ENCODE measurements around the gene ZNF777. TPM values are rescaled to one million over a fixed set of nuclear protein-coding genes. Genes with fewer than 3 reads are reported as not detected.

The ZNF777 gene
- polyA plus RNA-seq, 1 donor from 2014 or later, result 3.0 TPM

GRCh38 chr7:149467321-149467859 is 6.5 kb upstream of the ZNF777 start:
- peaks cover 3% of the 10 kb centered on the region for H3K27me3 Mint-ChIP-seq
- no peak overlapping the region for H3K4me3 Mint-ChIP-seq
- peaks cover 0 to 2% (median 0%) of the 10 kb centered on the region in 3 donors for H3K4me1 Mint-ChIP-seq
- peaks cover 0 to 5% (median 3%) of the 10 kb centered on the region in 3 donors for H3K9me3 Mint-ChIP-seq
- H3K36me3 Mint-ChIP-seq, result peaks cover 12% of the 10 kb centered on the region
- H3K27ac Mint-ChIP-seq, result no peak overlapping the region

GRCh38 chr7:149466364-149466763 is 5.5 kb upstream of the ZNF777 start:
- Mint-ChIP-seq H3K27me3 (peaks cover 3% of the 10 kb centered on the region), H3K4me1 (peaks cover under 1 to 8% (median 4%) of the 10 kb centered on the region in 3 donors), H3K27ac (no peak overlapping the region), H3K4me3 (no peak overlapping the region), H3K9me3 (peaks cover 0 to 5% (median 3%) of the 10 kb centered on the region in 3 donors), H3K36me3 (peaks cover 7% of the 10 kb centered on the region)

GRCh38 chr7:149463500-149464161 is 2.8 kb upstream of the ZNF777 start:
- no peak overlapping the region for H3K27ac Mint-ChIP-seq
- H3K36me3 Mint-ChIP-seq, result no peaks in the 10 kb centered on the region
- H3K4me1 Mint-ChIP-seq, result peaks cover 8 to 17% (median 13%) of the 10 kb centered on the region in 3 donors
- H3K27me3 Mint-ChIP-seq, result peaks cover 3% of the 10 kb centered on the region
- peaks cover 0 to 5% (median 3%) of the 10 kb centered on the region in 3 donors for H3K9me3 Mint-ChIP-seq
- peak overlapping the region in 1 of 4 donors; percentile 33 for H3K4me3 Mint-ChIP-seq

- H3K27ac Mint-ChIP-seq, result no peak overlapping the region
- peaks cover 0 to 5% (median 3%) of the 10 kb centered on the region in 3 donors for H3K9me3 Mint-ChIP-seq
- peak overlapping the region; percentile 50 to 94 (median 62) for H3K4me3 Mint-ChIP-seq
- no peaks in the 10 kb centered on the region for H3K36me3 Mint-ChIP-seq
- H3K4me1 Mint-ChIP-seq, result peaks cover 12 to 29% (median 24%) of the 10 kb centered on the region in 3 donors
- H3K27me3 Mint-ChIP-seq, result peaks cover 3% of the 10 kb centered on the region
These were observed 1.2 kb upstream of the ZNF777 start for GRCh38 chr7:149462101-149462520.

- Mint-ChIP-seq H3K27me3 (peaks cover 3% of the 10 kb centered on the region), H3K4me1 (peaks cover 15 to 34% (median 29%) of the 10 kb centered on the region in 3 donors), H3K4me3 (peak overlapping the region in 3 of 4 donors; percentile 27 to 94 (median 66)), H3K9me3 (no peaks in the 10 kb centered on the region), H3K36me3 (peaks cover 1% of the 10 kb centered on the region), H3K27ac (no peak overlapping the region)
These were observed 1.1 kb downstream of the ZNF777 start for GRCh38 chr7:149459540-149460452.

GRCh38 chr7:149459201-149459539 is 1.7 kb downstream of the ZNF777 start:
- H3K27ac Mint-ChIP-seq, result peak overlapping the region in 1 of 3 donors; percentile 76
- H3K9me3 Mint-ChIP-seq, result no peaks in the 10 kb centered on the region
- H3K4me3 Mint-ChIP-seq, result peak overlapping the region; percentile 78 to 90 (median 88)
- H3K4me1 Mint-ChIP-seq, result peaks cover 16 to 34% (median 29%) of the 10 kb centered on the region in 3 donors
- peaks cover 2% of the 10 kb centered on the region for H3K36me3 Mint-ChIP-seq
- H3K27me3 Mint-ChIP-seq, result no peaks in the 10 kb centered on the region

GRCh38 chr7:149458235-149458634 is 2.6 kb downstream of the ZNF777 start:
- Mint-ChIP-seq H3K27ac (peak overlapping the region in 1 of 3 donors; percentile 12), H3K36me3 (peaks cover 2% of the 10 kb centered on the region), H3K4me1 (peaks cover 16 to 34% (median 29%) of the 10 kb centered on the region in 3 donors), H3K9me3 (no peaks in the 10 kb centered on the region), H3K4me3 (peak overlapping the region; percentile 40 to 90 (median 70)), H3K27me3 (no peaks in the 10 kb centered on the region)

GRCh38 chr7:149457766-149458165 is 3.1 kb downstream of the ZNF777 start:
- Mint-ChIP-seq H3K4me1 (peaks cover 16 to 34% (median 31%) of the 10 kb centered on the region in 3 donors), H3K27me3 (no peaks in the 10 kb centered on the region), H3K27ac (peak overlapping the region in 2 of 3 donors; percentile 23 to 80), H3K36me3 (peaks cover 2% of the 10 kb centered on the region), H3K9me3 (no peaks in the 10 kb centered on the region), H3K4me3 (peak overlapping the region in 3 of 4 donors; percentile 32 to 90 (median 78))

- no peaks in the 10 kb centered on the region for H3K27me3 Mint-ChIP-seq
- H3K36me3 Mint-ChIP-seq, result peaks cover 2% of the 10 kb centered on the region
- H3K27ac Mint-ChIP-seq, result peak overlapping the region in 1 of 3 donors; percentile 80
- peak overlapping the region in 1 of 4 donors; percentile 90 for H3K4me3 Mint-ChIP-seq
- no peaks in the 10 kb centered on the region for H3K9me3 Mint-ChIP-seq
- H3K4me1 Mint-ChIP-seq, result peaks cover 16 to 30% (median 27%) of the 10 kb centered on the region in 3 donors
These were observed 4.1 kb downstream of the ZNF777 start for GRCh38 chr7:149456506-149457421.

- Mint-ChIP-seq H3K4me3 (no peak overlapping the region), H3K27ac (peak overlapping the region in 1 of 3 donors; percentile 94), H3K9me3 (no peaks in the 10 kb centered on the region), H3K4me1 (peaks cover 12 to 25% (median 22%) of the 10 kb centered on the region in 3 donors), H3K36me3 (peaks cover 2% of the 10 kb centered on the region), H3K27me3 (no peaks in the 10 kb centered on the region)
These were observed 5.5 kb downstream of the ZNF777 start for GRCh38 chr7:149455175-149455950.

GRCh38 chr7:149454750-149455149 is 6.1 kb downstream of the ZNF777 start:
- Mint-ChIP-seq H3K4me3 (peak overlapping the region in 1 of 4 donors; percentile 54), H3K36me3 (peaks cover 2% of the 10 kb centered on the region), H3K9me3 (no peaks in the 10 kb centered on the region), H3K4me1 (peaks cover 12 to 25% (median 22%) of the 10 kb centered on the region in 3 donors), H3K27ac (no peak overlapping the region), H3K27me3 (no peaks in the 10 kb centered on the region)

- Mint-ChIP-seq H3K9me3 (no peaks in the 10 kb centered on the region), H3K27me3 (no peaks in the 10 kb centered on the region), H3K4me3 (peak overlapping the region in 1 of 4 donors; percentile 54), H3K36me3 (peaks cover 2% of the 10 kb centered on the region), H3K27ac (no peak overlapping the region), H3K4me1 (peaks cover 12 to 24% (median 21%) of the 10 kb centered on the region in 3 donors)
These were observed 6.9 kb downstream of the ZNF777 start for GRCh38 chr7:149454006-149454405.

GRCh38 chr7:149450821-149451220 is 10.0 kb downstream of the ZNF777 start:
- H3K36me3 Mint-ChIP-seq, result peaks cover 8% of the 10 kb centered on the region
- no peak overlapping the region for H3K27ac Mint-ChIP-seq

More at GRCh38 chr7:149450821-149451220, 10.0 kb downstream of the ZNF777 start:
- no peak overlapping the region for H3K4me3 Mint-ChIP-seq
- no peaks in the 10 kb centered on the region for H3K27me3 Mint-ChIP-seq
- H3K4me1 Mint-ChIP-seq, result peaks cover 0 to 5% (median 4%) of the 10 kb centered on the region in 3 donors
- H3K9me3 Mint-ChIP-seq, result no peaks in the 10 kb centered on the region
